ENCODE measurements around the gene TCOF1.

TCOF1 gene

GRCh38 chr5:150350524-150351344 is 6.8 kb upstream of the TCOF1 start:
- peak; percentile 39 for DNase-seq

GRCh38 chr5:150352244-150353031 is 5.1 kb upstream of the TCOF1 start:
- no peak for DNase-seq

- DNase-seq, result no peak
Measured at GRCh38 chr5:150353032-150353675, 4.3 kb upstream of the TCOF1 start.

- no peak for DNase-seq
Measured at GRCh38 chr5:150355791-150356190, 1.7 kb upstream of the TCOF1 start.

GRCh38 chr5:150356575-150357294 is 762 bp upstream of the TCOF1 start:
- DNase-seq, result no peak

- no peak for DNase-seq
Measured at GRCh38 chr5:150358261-150359095, 981 bp downstream of the TCOF1 start.

GRCh38 chr5:150361301-150361700 is 3.8 kb downstream of the TCOF1 start:
- DNase-seq, result no peak

GRCh38 chr5:150363185-150363584 is 5.7 kb downstream of the TCOF1 start:
- DNase-seq, result no peak

GRCh38 chr5:150364004-150364403 is 6.5 kb downstream of the TCOF1 start:
- no peak for DNase-seq

GRCh38 chr5:150368526-150368925 is 11.0 kb downstream of the TCOF1 start:
- DNase-seq, result no peak

- no peak for DNase-seq
Measured at GRCh38 chr5:150372639-150373038, 15.1 kb downstream of the TCOF1 start.

GRCh38 chr5:150374651-150375050 is 17.2 kb downstream of the TCOF1 start:
- DNase-seq, result no peak

GRCh38 chr5:150376799-150377771 is 19.6 kb downstream of the TCOF1 start:
- DNase-seq, result no peak

- DNase-seq, result no peak
Measured at GRCh38 chr5:150377964-150378694, 20.6 kb downstream of the TCOF1 start.

- no peak for DNase-seq
Measured at GRCh38 chr5:150384701-150385100, 27.2 kb downstream of the TCOF1 start.

- DNase-seq, result no peak
Measured at GRCh38 chr5:150386024-150386855, 28.7 kb downstream of the TCOF1 start.

GRCh38 chr5:150389531-150390266 is 32.2 kb downstream of the TCOF1 start:
- no peak for DNase-seq

Data from GDM1 (cell line).